Measurements from ENCODE around the gene C1orf50.
A peak's percentile ranks its signal among the peaks of the same experiment; 100 is the strongest.

Gene C1orf50

GRCh38 chr1:42739753-42740700, 27.0 kb upstream of the C1orf50 start, which contains the start of gene CLDN19:
TSS of gene CLDN19 (minus strand) at chr1:42740236. CDS start at chr1:42740063, 173 bp downstream.
- TF ChIP-seq YY1 (IDR thresholded peaks at IDR 0.05; ENCODE audit: insufficient read depth, insufficient read length) (no peak), ZNF274 (IDR thresholded peaks at IDR 0.05; ENCODE audit: low read depth, low read length) (no peak), SUZ12 (IDR thresholded peaks at IDR 0.05; ENCODE audit: extremely low read depth, insufficient read depth, insufficient read length) (no peak)

GRCh38 chr1:42740851-42741580, 26.0 kb upstream of the C1orf50 start:
- no peak for DNase-seq (ENCODE audit: low read depth, low spot score)
- no peak overlapping the region for H3K4me3 ChIP-seq (ENCODE audit: insufficient read length, low read depth)
- peak overlapping the region; percentile 46 for H3K9ac ChIP-seq (ENCODE audit: insufficient read length, low read depth)
- no peaks in the 10 kb centered on the region for H3K9me3 ChIP-seq (ENCODE audit: insufficient read depth, low read length)
- peaks cover 17% of the 10 kb centered on the region for H3K36me3 ChIP-seq (ENCODE audit: insufficient read depth, insufficient read length, low read length)
- H3K4me1 ChIP-seq (ENCODE audit: insufficient read depth, insufficient read length), result peaks cover 45% of the 10 kb centered on the region
- H3K27me3 ChIP-seq (ENCODE audit: insufficient read depth, insufficient read length), result no peaks in the 10 kb centered on the region
- TF ChIP-seq ZNF274 (IDR thresholded peaks at IDR 0.05; ENCODE audit: low read depth, low read length) (no peak), SUZ12 (IDR thresholded peaks at IDR 0.05; ENCODE audit: extremely low read depth, insufficient read depth, insufficient read length) (no peak), YY1 (IDR thresholded peaks at IDR 0.05; ENCODE audit: insufficient read depth, insufficient read length) (no peak)

More at GRCh38 chr1:42739753-42740700, 27.0 kb upstream of the C1orf50 start, which contains the start of gene CLDN19:
- Histone ChIP-seq H3K36me3 (ENCODE audit: insufficient read depth, insufficient read length, low read length) (peaks cover 10% of the 10 kb centered on the region), H3K9me3 (ENCODE audit: insufficient read depth, low read length) (no peaks in the 10 kb centered on the region), H3K4me1 (ENCODE audit: insufficient read depth, insufficient read length) (peaks cover 51% of the 10 kb centered on the region), H3K9ac (ENCODE audit: insufficient read length, low read depth) (peak within 1 kb of the TSS; percentile 91), H3K4me3 (ENCODE audit: insufficient read length, low read depth) (peak within 1 kb of the TSS; percentile 60), H3K27me3 (ENCODE audit: insufficient read depth, insufficient read length) (no peaks in the 10 kb centered on the region)
- DNase-seq (ENCODE audit: low read depth, low spot score), result peak; percentile 63

GRCh38 chr1:42741706-42742105, 25.3 kb upstream of the C1orf50 start:
- peaks cover 42% of the 10 kb centered on the region for H3K4me1 ChIP-seq (ENCODE audit: insufficient read depth, insufficient read length)

GRCh38 chr1:42742141-42742540, 24.9 kb upstream of the C1orf50 start:
- Histone ChIP-seq H3K27me3 (ENCODE audit: insufficient read depth, insufficient read length) (no peaks in the 10 kb centered on the region), H3K36me3 (ENCODE audit: insufficient read depth, insufficient read length, low read length) (peaks cover 28% of the 10 kb centered on the region), H3K4me1 (ENCODE audit: insufficient read depth, insufficient read length) (peaks cover 42% of the 10 kb centered on the region), H3K9ac (ENCODE audit: insufficient read length, low read depth) (no peak overlapping the region), H3K4me3 (ENCODE audit: insufficient read length, low read depth) (no peak overlapping the region), H3K9me3 (ENCODE audit: insufficient read depth, low read length) (no peaks in the 10 kb centered on the region)
- TF ChIP-seq SUZ12 (IDR thresholded peaks at IDR 0.05; ENCODE audit: extremely low read depth, insufficient read depth, insufficient read length) (no peak), YY1 (IDR thresholded peaks at IDR 0.05; ENCODE audit: insufficient read depth, insufficient read length) (no peak), ZNF274 (IDR thresholded peaks at IDR 0.05; ENCODE audit: low read depth, low read length) (no peak)
- no peak for DNase-seq (ENCODE audit: low read depth, low spot score)

More at GRCh38 chr1:42741706-42742105, 25.3 kb upstream of the C1orf50 start:
- H3K4me3 ChIP-seq (ENCODE audit: insufficient read length, low read depth), result no peak overlapping the region
- H3K9ac ChIP-seq (ENCODE audit: insufficient read length, low read depth), result peak overlapping the region; percentile 8
- no peak for DNase-seq (ENCODE audit: low read depth, low spot score)
- H3K27me3 ChIP-seq (ENCODE audit: insufficient read depth, insufficient read length), result no peaks in the 10 kb centered on the region
- H3K9me3 ChIP-seq (ENCODE audit: insufficient read depth, low read length), result no peaks in the 10 kb centered on the region
- H3K36me3 ChIP-seq (ENCODE audit: insufficient read depth, insufficient read length, low read length), result peaks cover 24% of the 10 kb centered on the region
- no peak for TF ChIP-seq YY1 (IDR thresholded peaks at IDR 0.05; ENCODE audit: insufficient read depth, insufficient read length)
- no peak for TF ChIP-seq SUZ12 (IDR thresholded peaks at IDR 0.05; ENCODE audit: extremely low read depth, insufficient read depth, insufficient read length)
- TF ChIP-seq ZNF274 (IDR thresholded peaks at IDR 0.05; ENCODE audit: low read depth, low read length), result no peak

- DNase-seq (ENCODE audit: low read depth, low spot score), result no peak
- H3K27me3 ChIP-seq (ENCODE audit: insufficient read depth, insufficient read length), result no peaks in the 10 kb centered on the region
- no peak for TF ChIP-seq SUZ12 (IDR thresholded peaks at IDR 0.05; ENCODE audit: extremely low read depth, insufficient read depth, insufficient read length)
- TF ChIP-seq YY1 (IDR thresholded peaks at IDR 0.05; ENCODE audit: insufficient read depth, insufficient read length), result no peak
- no peak for TF ChIP-seq ZNF274 (IDR thresholded peaks at IDR 0.05; ENCODE audit: low read depth, low read length)
- no peak overlapping the region for H3K4me3 ChIP-seq (ENCODE audit: insufficient read length, low read depth)
- H3K9ac ChIP-seq (ENCODE audit: insufficient read length, low read depth), result no peak overlapping the region
- peaks cover 42% of the 10 kb centered on the region for H3K4me1 ChIP-seq (ENCODE audit: insufficient read depth, insufficient read length)
- no peaks in the 10 kb centered on the region for H3K9me3 ChIP-seq (ENCODE audit: insufficient read depth, low read length)
- H3K36me3 ChIP-seq (ENCODE audit: insufficient read depth, insufficient read length, low read length), result peaks cover 35% of the 10 kb centered on the region
Observed at GRCh38 chr1:42742617-42743316, 24.3 kb upstream of the C1orf50 start.

GRCh38 chr1:42743317-42744147, 23.5 kb upstream of the C1orf50 start:
- peaks cover 37% of the 10 kb centered on the region for H3K4me1 ChIP-seq (ENCODE audit: insufficient read depth, insufficient read length)
- no peaks in the 10 kb centered on the region for H3K9me3 ChIP-seq (ENCODE audit: insufficient read depth, low read length)
- H3K36me3 ChIP-seq (ENCODE audit: insufficient read depth, insufficient read length, low read length), result peaks cover 38% of the 10 kb centered on the region
- no peak overlapping the region for H3K9ac ChIP-seq (ENCODE audit: insufficient read length, low read depth)
- no peaks in the 10 kb centered on the region for H3K27me3 ChIP-seq (ENCODE audit: insufficient read depth, insufficient read length)
- TF ChIP-seq ZNF274 (IDR thresholded peaks at IDR 0.05; ENCODE audit: low read depth, low read length), result no peak
- no peak for TF ChIP-seq SUZ12 (IDR thresholded peaks at IDR 0.05; ENCODE audit: extremely low read depth, insufficient read depth, insufficient read length)
- no peak for TF ChIP-seq YY1 (IDR thresholded peaks at IDR 0.05; ENCODE audit: insufficient read depth, insufficient read length)
- no peak for DNase-seq (ENCODE audit: low read depth, low spot score)
- no peak overlapping the region for H3K4me3 ChIP-seq (ENCODE audit: insufficient read length, low read depth)
